ENCODE measurements around the gene CACNA1C.

The CACNA1C gene

DNA sequence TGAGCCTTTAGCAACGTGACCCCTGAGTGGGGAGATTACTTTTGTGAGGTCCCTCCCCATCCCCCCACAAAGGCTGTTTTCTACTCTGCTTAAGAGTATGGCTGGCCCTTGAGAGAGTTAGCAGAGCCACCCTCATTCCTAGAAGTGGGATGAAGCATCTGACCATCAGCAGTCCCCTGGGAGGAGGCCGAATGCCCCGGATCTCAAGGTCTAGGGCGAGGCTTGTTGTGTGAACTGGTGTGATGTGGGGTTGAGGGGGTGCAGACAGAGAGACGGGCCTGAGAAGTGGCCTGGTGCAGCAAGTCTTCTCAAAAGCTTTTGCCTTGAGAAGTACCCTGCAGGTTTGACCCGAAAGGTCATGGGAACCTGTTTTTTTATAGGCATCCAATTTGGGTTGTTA, 589.0 kb downstream of the CACNA1C start:
- H3K27me3 ChIP-seq (replicated peaks in 2 of 5; ENCODE audit: control insufficient read depth in 4 of 5, insufficient read depth in 5 of 5, low read length in 4 of 5) = no peaks in the 10 kb centered on the region
- no peaks in the 10 kb centered on the region for H3K9me3 ChIP-seq (ENCODE audit: control extremely low read depth in 1 of 5, control insufficient read depth in 4 of 5, insufficient read depth in 2 of 5, low read depth in 1 of 5, low read length in 4 of 5)
- H3K27ac ChIP-seq (ENCODE audit: insufficient read depth in 1 of 2, low read depth in 1 of 2, low read length in 2 of 2, poor library complexity in 1 of 2, severe bottlenecking in 2 of 2) = no peak overlapping the region
- no peak for DNase-seq
- 83% methylated on average over 5 of the region's 6 CpGs for WGBS (ENCODE audit: insufficient coverage)
- POLR2A ChIA-PET = interaction anchor here (1.0 to 1.1 kb wide), 2 partner anchors 8 to 25 kb away, joined by 4 read pairs; no protein-coding TSS in a partner anchor
- H3K4me3 ChIP-seq (ENCODE audit: control insufficient read depth in 1 of 7, extremely low read depth in 1 of 7, insufficient read depth in 4 of 7, low read depth in 2 of 7, low read length in 6 of 7) = peak overlapping the region in 1 of 7 experiments; percentile 5
- CTCF ChIA-PET = interaction anchor here (0.9 to 19.8 kb wide), 9 partner anchors 9 to 41 kb away, joined by 3 to 192 read pairs (median 4); no protein-coding TSS in a partner anchor
- no peaks in the 10 kb centered on the region for H3K36me3 ChIP-seq (ENCODE audit: control insufficient read depth in 4 of 4, insufficient read depth in 4 of 4, low read length in 3 of 4)
- peaks cover 18 to 92% (median 79%) of the 10 kb centered on the region in 4 experiments for H3K4me1 ChIP-seq (ENCODE audit: control extremely low read depth in 1 of 4, control insufficient read depth in 4 of 4, insufficient read depth in 4 of 4, low read length in 3 of 4)

DNA sequence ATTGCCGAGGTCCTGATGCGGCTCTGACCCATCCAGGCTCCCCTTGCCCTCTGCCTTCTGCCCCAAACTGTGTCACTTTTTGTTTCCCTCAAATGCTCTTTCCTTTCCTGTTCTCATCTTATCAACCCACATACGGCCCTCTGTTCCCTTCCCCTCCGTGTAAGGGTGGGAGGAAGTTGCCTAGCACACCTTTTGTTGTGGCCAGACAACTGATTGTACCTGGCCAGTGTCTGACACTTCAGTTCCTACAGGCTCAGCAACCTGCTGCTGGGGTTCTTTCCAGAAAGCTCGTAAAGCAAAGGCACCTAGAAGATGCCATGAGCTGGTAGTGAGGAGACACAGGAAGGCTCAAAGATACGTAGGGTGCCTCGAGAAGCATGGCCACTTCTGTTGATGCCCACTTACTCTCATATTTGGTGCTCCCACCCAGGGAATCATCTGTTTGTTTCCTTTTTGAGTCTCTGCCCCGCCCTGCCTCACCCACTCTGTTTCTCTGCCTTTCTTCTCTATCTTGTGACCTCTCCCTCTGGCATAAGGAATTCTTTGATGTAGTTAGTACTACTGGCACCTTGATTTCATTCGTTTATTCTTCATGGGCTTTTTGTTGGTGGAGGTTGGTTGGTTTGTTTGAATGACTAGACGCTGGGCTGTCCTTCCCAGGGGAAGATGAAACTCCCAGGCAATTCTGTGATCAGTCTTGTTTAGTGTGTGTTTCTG, 589.5 kb downstream of the CACNA1C start:
- peak overlapping the region in 1 of 2 experiments; percentile 30 for H3K27ac ChIP-seq (ENCODE audit: insufficient read depth in 1 of 2, low read depth in 1 of 2, low read length in 2 of 2, poor library complexity in 1 of 2, severe bottlenecking in 2 of 2)
- 76% methylated on average over 6 of the region's 10 CpGs for WGBS (ENCODE audit: insufficient coverage)
- CTCF ChIA-PET = interaction anchor here (0.9 to 19.8 kb wide), 8 partner anchors 9 to 585 kb away, joined by 3 to 192 read pairs (median 4); no protein-coding TSS in a partner anchor
- no peaks in the 10 kb centered on the region for H3K9me3 ChIP-seq (ENCODE audit: control extremely low read depth in 1 of 5, control insufficient read depth in 4 of 5, insufficient read depth in 2 of 5, low read depth in 1 of 5, low read length in 4 of 5)
- H3K4me1 ChIP-seq (ENCODE audit: control extremely low read depth in 1 of 4, control insufficient read depth in 4 of 4, insufficient read depth in 4 of 4, low read length in 3 of 4) = peaks cover 22 to 92% (median 76%) of the 10 kb centered on the region in 4 experiments
- no peak for DNase-seq
- no peaks in the 10 kb centered on the region for H3K27me3 ChIP-seq (replicated peaks in 2 of 5; ENCODE audit: control insufficient read depth in 4 of 5, insufficient read depth in 5 of 5, low read length in 4 of 5)
- H3K4me3 ChIP-seq (ENCODE audit: control insufficient read depth in 1 of 7, extremely low read depth in 1 of 7, insufficient read depth in 4 of 7, low read depth in 2 of 7, low read length in 6 of 7) = no peak overlapping the region
- POLR2A ChIA-PET = interaction anchor here (1.0 kb wide), 1 partner anchor 7 kb away, joined by 4 read pairs; no protein-coding TSS in a partner anchor
- H3K36me3 ChIP-seq (ENCODE audit: control insufficient read depth in 4 of 4, insufficient read depth in 4 of 4, low read length in 3 of 4) = no peaks in the 10 kb centered on the region

DNA sequence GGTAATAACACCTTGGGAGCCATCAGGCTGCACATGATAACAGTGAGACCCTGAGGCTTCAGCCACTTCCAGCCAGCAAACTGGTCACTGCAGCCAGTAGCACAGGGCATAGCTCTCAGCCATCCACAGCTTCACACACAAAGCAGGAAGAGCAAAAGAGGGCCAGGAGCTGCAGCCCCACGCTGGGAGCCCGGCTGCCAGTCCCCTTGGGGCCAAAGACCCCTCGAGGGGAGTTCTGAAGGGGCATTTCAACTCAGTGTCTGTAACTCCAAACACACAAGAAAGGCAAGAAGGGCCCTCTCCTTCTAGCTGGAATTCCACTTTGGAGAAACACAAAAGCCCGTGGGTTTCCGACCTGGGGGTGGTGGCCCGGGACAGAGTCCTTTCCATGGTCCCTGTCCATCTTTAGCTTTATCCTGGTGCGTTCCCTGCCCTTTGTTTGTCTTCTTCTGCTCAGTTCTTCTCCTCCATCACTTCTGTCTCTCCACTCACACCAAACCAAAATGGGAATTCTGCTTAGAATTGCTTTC, 590.2 kb downstream of the CACNA1C start:
- no peak for DNase-seq
- Histone ChIP-seq H3K27me3 (replicated peaks in 2 of 5; ENCODE audit: control insufficient read depth in 4 of 5, insufficient read depth in 5 of 5, low read length in 4 of 5) (no peaks in the 10 kb centered on the region), H3K27ac (ENCODE audit: insufficient read depth in 1 of 2, low read depth in 1 of 2, low read length in 2 of 2, poor library complexity in 1 of 2, severe bottlenecking in 2 of 2) (peak overlapping the region in 1 of 2 experiments; percentile 30), H3K4me1 (ENCODE audit: control extremely low read depth in 1 of 4, control insufficient read depth in 4 of 4, insufficient read depth in 4 of 4, low read length in 3 of 4) (peaks cover 22 to 90% (median 74%) of the 10 kb centered on the region in 4 experiments), H3K36me3 (ENCODE audit: control insufficient read depth in 4 of 4, insufficient read depth in 4 of 4, low read length in 3 of 4) (no peaks in the 10 kb centered on the region), H3K9me3 (ENCODE audit: control extremely low read depth in 1 of 5, control insufficient read depth in 4 of 5, insufficient read depth in 2 of 5, low read depth in 1 of 5, low read length in 4 of 5) (no peaks in the 10 kb centered on the region), H3K4me3 (ENCODE audit: control insufficient read depth in 1 of 7, extremely low read depth in 1 of 7, insufficient read depth in 4 of 7, low read depth in 2 of 7, low read length in 6 of 7) (no peak overlapping the region)
- CTCF ChIA-PET = interaction anchor here (0.9 to 19.8 kb wide), 7 partner anchors 18 to 585 kb away, joined by 3 to 192 read pairs (median 5); no protein-coding TSS in a partner anchor
- POLR2A ChIA-PET = interaction anchor here (3.4 kb wide), 1 partner anchor 26 kb away, joined by 14 read pairs; no protein-coding TSS in a partner anchor
- WGBS (ENCODE audit: insufficient coverage) = 95% methylated on average over 7 of the region's 7 CpGs

- POLR2A ChIA-PET = interaction anchor here (1.5 to 3.4 kb wide), 2 partner anchors 19 to 27 kb away, joined by 7 to 14 read pairs; no protein-coding TSS in a partner anchor
- whole genome bisulfite sequencing (ENCODE audit: insufficient coverage) = 100% methylated on average over 3 of the region's 7 CpGs
Observed at GRCh38 chr12:2643576-2644135, 590.9 kb downstream of the CACNA1C start.

GRCh38 chr12:2644683-2645405, 592.1 kb downstream of the CACNA1C start:
- H3K27me3 ChIP-seq (replicated peaks in 2 of 5; ENCODE audit: control insufficient read depth in 4 of 5, insufficient read depth in 5 of 5, low read length in 4 of 5) = no peaks in the 10 kb centered on the region
- peak; percentile 80 to 95 (median 88) for DNase-seq
- 0% methylated on average over 6 of the region's 8 CpGs for WGBS (ENCODE audit: insufficient coverage)
- H3K27ac ChIP-seq (ENCODE audit: insufficient read depth in 1 of 2, low read depth in 1 of 2, low read length in 2 of 2, poor library complexity in 1 of 2, severe bottlenecking in 2 of 2) = peak overlapping the region; percentile 78 to 82
- H3K36me3 ChIP-seq (ENCODE audit: control insufficient read depth in 4 of 4, insufficient read depth in 4 of 4, low read length in 3 of 4) = no peaks in the 10 kb centered on the region
- POLR2A ChIA-PET = interaction anchor here (0.8 to 3.4 kb wide), 5 partner anchors 17 to 62 kb away, joined by 3 to 14 read pairs (median 4); no protein-coding TSS in a partner anchor
- H3K4me3 ChIP-seq (ENCODE audit: control insufficient read depth in 1 of 7, extremely low read depth in 1 of 7, insufficient read depth in 4 of 7, low read depth in 2 of 7, low read length in 6 of 7) = peak overlapping the region in 5 of 7 experiments; percentile 19 to 71 (median 33)
- H3K4me1 ChIP-seq (ENCODE audit: control extremely low read depth in 1 of 4, control insufficient read depth in 4 of 4, insufficient read depth in 4 of 4, low read length in 3 of 4) = peaks cover 23 to 95% (median 84%) of the 10 kb centered on the region in 4 experiments
- no peaks in the 10 kb centered on the region for H3K9me3 ChIP-seq (ENCODE audit: control extremely low read depth in 1 of 5, control insufficient read depth in 4 of 5, insufficient read depth in 2 of 5, low read depth in 1 of 5, low read length in 4 of 5)
- CTCF ChIA-PET = interaction anchor here (1.0 to 19.8 kb wide), 8 partner anchors 10 to 44 kb away, joined by 3 to 192 read pairs (median 6); no protein-coding TSS in a partner anchor

More at GRCh38 chr12:2643576-2644135, 590.9 kb downstream of the CACNA1C start:
- peak overlapping the region; percentile 51 to 82 for H3K27ac ChIP-seq (ENCODE audit: insufficient read depth in 1 of 2, low read depth in 1 of 2, low read length in 2 of 2, poor library complexity in 1 of 2, severe bottlenecking in 2 of 2)
- peaks cover 22 to 87% (median 73%) of the 10 kb centered on the region in 4 experiments for H3K4me1 ChIP-seq (ENCODE audit: control extremely low read depth in 1 of 4, control insufficient read depth in 4 of 4, insufficient read depth in 4 of 4, low read length in 3 of 4)
- no peaks in the 10 kb centered on the region for H3K36me3 ChIP-seq (ENCODE audit: control insufficient read depth in 4 of 4, insufficient read depth in 4 of 4, low read length in 3 of 4)
- DNase-seq = no peak
- H3K4me3 ChIP-seq (ENCODE audit: control insufficient read depth in 1 of 7, extremely low read depth in 1 of 7, insufficient read depth in 4 of 7, low read depth in 2 of 7, low read length in 6 of 7) = peak overlapping the region in 1 of 7 experiments; percentile 54
- H3K27me3 ChIP-seq (replicated peaks in 2 of 5; ENCODE audit: control insufficient read depth in 4 of 5, insufficient read depth in 5 of 5, low read length in 4 of 5) = no peaks in the 10 kb centered on the region
- H3K9me3 ChIP-seq (ENCODE audit: control extremely low read depth in 1 of 5, control insufficient read depth in 4 of 5, insufficient read depth in 2 of 5, low read depth in 1 of 5, low read length in 4 of 5) = no peaks in the 10 kb centered on the region
- CTCF ChIA-PET = interaction anchor here (0.9 to 19.8 kb wide), 8 partner anchors 18 to 586 kb away, joined by 3 to 192 read pairs (median 6); no protein-coding TSS in a partner anchor

GRCh38 chr12:2645460-2645859, 592.7 kb downstream of the CACNA1C start:
- CTCF ChIA-PET = interaction anchor here (1.1 to 19.8 kb wide), 8 partner anchors 9 to 43 kb away, joined by 3 to 192 read pairs (median 6); no protein-coding TSS in a partner anchor
- Histone ChIP-seq H3K9me3 (ENCODE audit: control extremely low read depth in 1 of 5, control insufficient read depth in 4 of 5, insufficient read depth in 2 of 5, low read depth in 1 of 5, low read length in 4 of 5) (no peaks in the 10 kb centered on the region), H3K27me3 (replicated peaks in 2 of 5; ENCODE audit: control insufficient read depth in 4 of 5, insufficient read depth in 5 of 5, low read length in 4 of 5) (no peaks in the 10 kb centered on the region), H3K27ac (ENCODE audit: insufficient read depth in 1 of 2, low read depth in 1 of 2, low read length in 2 of 2, poor library complexity in 1 of 2, severe bottlenecking in 2 of 2) (peak overlapping the region; percentile 78 to 82), H3K4me1 (ENCODE audit: control extremely low read depth in 1 of 4, control insufficient read depth in 4 of 4, insufficient read depth in 4 of 4, low read length in 3 of 4) (peaks cover 24 to 95% (median 85%) of the 10 kb centered on the region in 4 experiments), H3K36me3 (ENCODE audit: control insufficient read depth in 4 of 4, insufficient read depth in 4 of 4, low read length in 3 of 4) (no peaks in the 10 kb centered on the region), H3K4me3 (ENCODE audit: control insufficient read depth in 1 of 7, extremely low read depth in 1 of 7, insufficient read depth in 4 of 7, low read depth in 2 of 7, low read length in 6 of 7) (peak overlapping the region in 3 of 7 experiments; percentile 23 to 71 (median 54))
- POLR2A ChIA-PET = interaction anchor here (0.8 to 3.4 kb wide), 3 partner anchors 21 to 29 kb away, joined by 3 to 14 read pairs (median 7); no protein-coding TSS in a partner anchor
- 8% methylated on average over 8 of the region's 8 CpGs for WGBS (ENCODE audit: insufficient coverage)
- DNase-seq = peak in 2 of 3 donors; percentile 58 to 75

Data from common myeloid progenitor, CD34-positive (primary cell).